DMS53 treated with DMSO at 0.1 percent for 48 hours (cell line): ENCODE results near the gene PDCD2L.
"Not testable (repeated sequence)": the region's sequence is repeated elsewhere in the genome, so short reads cannot be mapped to it uniquely, and the experiment has no call there.

Experiments
- DNase-seq: peaks from one replicate; lab custom pipeline; 2025; ENCODE audit not compliant: unreplicated experiment; lab: John Stamatoyannopoulos, UW

PDCD2L gene, protein sequence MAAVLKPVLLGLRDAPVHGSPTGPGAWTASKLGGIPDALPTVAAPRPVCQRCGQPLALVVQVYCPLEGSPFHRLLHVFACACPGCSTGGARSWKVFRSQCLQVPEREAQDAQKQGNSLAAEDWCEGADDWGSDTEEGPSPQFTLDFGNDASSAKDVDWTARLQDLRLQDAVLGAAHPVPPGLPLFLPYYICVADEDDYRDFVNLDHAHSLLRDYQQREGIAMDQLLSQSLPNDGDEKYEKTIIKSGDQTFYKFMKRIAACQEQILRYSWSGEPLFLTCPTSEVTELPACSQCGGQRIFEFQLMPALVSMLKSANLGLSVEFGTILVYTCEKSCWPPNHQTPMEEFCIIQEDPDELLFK

DNA sequence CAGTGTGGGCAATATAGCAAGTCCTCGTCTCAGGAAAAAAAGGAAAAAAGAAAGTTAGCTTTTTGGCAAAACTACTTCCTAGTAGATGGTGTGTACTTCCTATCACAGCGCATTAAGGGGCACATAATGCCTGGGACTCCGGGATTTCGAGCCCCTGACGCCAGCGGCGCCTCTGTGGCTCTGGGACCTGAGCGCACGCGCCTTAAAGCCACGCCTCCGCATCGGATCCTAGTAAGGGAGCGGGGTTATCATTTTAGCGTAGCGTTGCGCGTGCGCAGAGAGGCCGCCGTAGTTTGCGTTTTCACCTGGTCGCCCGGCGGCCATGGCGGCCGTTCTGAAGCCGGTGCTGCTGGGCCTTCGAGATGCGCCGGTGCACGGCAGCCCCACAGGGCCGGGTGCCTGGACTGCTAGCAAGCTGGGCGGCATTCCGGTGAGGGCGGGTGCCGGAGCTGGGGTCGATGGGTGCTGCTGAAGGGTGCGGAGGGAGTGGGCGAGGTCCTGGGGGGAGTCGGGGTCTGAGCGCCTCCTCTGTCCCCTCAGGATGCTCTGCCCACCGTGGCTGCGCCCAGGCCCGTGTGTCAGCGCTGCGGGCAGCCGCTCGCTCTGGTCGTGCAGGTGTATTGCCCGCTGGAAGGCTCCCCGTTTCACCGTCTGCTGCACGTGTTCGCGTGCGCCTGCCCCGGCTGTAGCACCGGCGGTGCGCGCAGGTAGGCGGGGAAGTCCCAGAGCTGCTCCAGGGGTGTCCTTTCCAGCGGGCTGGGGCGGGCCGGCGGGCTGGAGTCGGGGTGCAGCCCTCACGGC lies at the start of gene PDCD2L:
PDCD2L (plus strand) TSS at position 291 of the 801 bp plus-strand sequence; CDS start at position 323, 32 bp downstream.
- peak; percentile 95 for DNase-seq

DNA sequence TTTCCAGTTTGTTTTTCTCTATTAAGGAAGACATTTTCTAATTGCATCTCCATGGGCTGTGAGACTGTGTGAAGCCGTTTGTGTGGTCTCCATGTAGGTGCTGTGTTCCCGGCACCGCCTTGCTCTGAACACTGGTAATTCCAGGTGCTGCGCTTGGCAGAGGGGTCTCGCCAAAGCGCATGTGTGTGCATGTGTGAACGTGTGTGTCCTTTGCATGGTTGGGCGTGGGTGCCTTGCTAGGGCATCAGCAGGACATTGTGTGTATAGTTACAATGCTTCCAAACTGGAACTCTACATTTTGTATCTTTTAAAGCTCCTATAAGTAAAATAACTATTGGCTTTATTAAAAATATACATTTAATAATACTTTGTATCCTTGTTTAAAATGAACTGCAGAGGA lies 49.0 kb upstream of the PDCD2L start:
- no peak for DNase-seq

DNA sequence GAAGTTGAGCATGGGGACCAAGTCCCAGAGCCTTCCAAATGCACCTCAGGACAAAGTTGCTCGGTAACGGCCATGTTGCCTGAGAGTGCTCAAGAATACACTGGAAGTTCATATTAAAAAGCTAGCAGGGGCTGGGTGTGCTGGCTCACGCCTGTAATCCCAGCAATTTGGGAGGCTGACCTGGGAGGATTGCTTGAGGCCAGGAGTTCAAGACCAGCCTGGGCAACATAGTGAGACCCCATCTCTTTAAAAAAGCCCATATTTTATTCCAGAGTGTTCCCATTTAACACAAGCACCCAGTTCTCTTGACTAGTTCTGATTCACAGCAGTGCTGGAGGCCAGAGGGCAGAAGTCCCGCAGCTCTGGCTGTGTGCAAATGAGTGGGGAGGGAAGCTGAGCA lies 47.3 kb upstream of the PDCD2L start:
- no peak for DNase-seq

DNA sequence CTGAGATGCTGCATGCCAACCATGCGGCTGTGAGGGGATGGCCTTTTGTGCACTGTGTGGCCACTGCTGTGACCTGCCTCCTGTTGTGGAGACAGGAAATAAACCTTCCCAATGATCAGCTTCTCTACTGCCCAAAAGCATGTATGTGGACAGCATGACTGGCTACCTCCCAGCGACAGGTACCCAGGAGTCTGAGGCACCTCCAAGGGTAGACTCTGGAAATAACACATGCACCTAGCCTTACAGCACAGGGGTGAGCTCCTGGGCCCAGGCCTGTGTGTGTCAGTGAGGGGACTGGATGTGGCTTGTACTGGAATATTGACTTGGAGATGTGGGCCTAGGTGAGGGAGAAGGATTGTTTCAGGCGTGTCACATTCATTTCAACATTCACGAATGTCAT lies 46.8 kb upstream of the PDCD2L start:
- no peak for DNase-seq

DNA sequence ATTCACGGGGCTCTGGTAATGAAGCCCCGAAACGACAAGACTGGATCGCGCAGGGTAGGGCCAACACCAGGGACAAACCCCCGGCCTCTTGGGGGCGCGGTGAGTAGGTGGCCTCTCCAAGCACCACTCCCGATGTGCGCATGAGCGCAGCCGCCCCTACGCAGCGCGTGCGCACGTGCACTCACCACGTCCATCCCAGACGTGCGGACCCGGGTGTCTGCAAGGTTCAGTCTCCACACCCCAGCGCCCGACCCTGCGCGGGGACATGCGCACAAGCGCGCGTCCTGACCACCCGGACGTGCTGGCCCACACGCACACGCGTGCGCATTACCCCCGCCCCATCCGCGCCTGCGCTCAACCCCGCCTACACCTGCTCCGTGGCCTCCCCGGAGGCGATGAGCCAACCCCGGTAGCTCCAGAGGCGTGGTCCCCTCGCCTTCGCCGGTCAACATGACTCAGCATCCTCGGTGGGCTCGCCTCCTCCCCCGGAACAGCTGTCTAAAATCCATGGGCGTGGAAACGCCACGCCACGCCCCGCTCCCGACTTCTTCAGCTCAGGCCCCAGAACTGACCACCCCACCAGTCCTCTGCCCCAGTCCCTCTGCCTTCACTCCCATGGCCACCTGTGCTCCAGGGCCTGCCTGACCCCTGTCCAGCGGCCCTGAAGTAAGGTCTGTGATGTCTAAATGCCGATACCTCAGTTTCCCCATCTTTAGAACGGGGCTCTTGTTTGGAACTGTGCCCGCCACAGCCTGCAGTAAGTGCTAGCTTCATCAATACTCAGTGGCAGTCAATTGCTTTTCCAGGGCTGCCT lies 44.9 kb upstream of the PDCD2L start:
- peak; percentile 98 for DNase-seq

DNA sequence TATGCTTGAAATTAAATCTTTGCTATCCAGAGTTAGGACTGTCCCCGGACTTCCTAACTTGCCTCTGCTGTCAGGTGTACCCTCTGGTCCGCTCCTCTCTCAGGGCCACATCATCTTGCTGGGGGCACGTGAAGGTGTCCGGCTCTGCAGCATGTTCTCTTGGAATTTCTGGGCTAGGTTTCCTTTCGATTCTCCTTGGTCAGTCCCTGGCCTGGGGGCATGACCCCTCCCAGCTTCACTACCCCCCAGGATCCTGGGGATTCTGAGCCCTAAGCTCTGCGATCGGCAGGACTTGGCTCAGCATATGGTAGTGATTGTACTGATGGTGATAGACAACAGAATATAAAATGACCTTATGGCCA lies 44.3 kb upstream of the PDCD2L start:
- peak; percentile 31 for DNase-seq

DNA sequence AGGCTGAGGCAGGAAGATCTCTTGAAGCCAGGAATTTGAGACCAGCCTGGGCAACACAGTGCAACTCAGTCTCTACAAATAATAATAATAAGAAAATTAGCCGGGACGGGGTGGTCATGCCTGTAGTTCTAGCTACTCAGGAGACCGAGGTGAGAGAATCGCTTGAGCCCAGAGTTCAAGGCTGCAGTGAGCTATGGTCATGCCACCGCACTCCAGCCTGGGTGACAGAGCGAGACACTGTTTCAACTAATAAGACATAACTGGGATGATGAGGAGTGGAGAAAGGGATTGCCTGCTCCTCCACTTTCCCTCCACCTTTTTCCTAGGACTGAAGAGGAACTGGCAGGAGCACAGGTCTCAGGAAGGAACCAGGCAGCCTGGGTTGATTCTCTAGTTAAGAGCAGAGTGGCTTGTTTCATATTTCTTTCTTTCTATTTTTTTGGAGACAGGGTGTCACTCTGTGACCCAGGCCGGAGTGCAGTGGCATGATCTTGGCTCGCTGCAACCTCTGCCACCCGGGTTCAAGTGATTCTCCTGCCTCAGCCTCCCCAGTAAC lies 43.8 kb upstream of the PDCD2L start:
- DNase-seq, result no peak

DNA sequence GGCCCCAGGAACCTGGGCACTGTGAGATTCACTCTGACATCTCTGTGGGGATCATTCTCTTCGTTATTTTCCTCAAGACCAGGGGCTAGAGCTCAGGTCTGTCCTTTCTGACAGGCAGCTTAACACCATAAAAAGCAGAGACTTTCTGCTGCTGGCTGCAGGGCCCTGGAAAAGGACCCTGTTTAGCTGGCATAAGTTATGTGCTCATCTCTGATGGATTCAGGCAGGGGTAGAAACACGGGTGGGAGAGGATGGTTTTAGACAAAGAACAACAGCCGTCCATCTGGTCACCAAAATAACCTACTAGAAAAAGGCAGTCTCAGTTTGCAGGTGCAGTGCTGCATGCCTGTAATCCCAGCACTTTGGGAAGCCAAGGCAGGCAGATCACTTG lies 41.5 kb upstream of the PDCD2L start:
- no peak for DNase-seq

DNA sequence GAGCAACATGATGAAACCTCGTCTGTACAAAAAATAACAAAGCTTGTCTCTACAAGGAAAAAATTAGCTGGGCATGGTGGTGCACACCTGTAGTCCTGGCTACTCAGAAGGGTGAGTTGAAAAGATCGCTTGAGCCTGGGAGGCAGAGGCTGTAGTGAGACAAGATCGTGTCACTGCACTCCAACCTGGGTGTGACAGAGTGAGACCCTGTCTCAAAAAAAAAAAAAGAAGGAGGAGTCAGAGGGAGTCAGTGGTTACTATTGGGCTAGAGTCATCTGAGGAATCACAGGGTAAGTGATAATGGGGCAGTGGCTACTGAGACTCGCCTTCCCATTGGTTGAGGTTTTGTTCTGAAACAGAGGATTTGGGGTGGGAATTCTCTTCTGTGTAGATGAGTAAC lies 41.1 kb upstream of the PDCD2L start:
- DNase-seq, result no peak

DNA sequence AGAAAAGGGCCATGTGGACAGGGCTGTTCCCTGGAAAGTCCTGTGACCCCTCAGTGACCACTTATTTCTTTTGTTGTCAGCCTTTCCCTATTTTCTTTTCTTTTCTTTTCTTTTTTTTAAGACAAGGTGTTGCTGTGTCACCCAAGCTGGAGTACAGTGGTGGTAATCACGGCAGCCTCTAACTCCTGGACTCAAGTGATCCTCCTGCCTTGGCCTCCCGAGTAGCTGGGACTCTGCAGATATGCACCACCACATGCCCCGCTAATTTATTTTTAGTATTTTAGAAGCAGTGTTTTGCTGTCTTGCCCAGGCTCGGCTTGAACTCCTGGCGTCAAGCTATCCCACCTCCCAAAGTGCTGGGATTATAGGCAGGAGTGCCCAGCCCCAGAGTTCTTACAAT lies 40.3 kb upstream of the PDCD2L start:
- DNase-seq, result no peak

DNA sequence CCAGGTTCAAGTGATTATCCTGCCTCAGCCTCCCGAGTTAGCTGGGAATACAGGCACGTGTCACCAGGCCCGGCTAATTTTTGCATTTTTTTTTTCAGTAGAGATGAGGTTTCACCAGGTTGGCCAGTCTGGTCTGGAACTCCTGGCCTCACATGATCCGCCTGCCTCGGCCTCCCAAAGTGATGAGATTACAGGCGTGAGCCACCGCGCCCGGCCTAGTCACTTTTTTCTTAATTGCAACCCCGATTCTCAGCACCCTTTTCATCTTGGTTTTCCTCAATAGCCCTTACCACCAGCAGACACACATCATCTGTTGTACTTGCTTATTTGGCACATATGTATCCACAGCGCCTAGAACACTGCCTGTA lies 39.8 kb upstream of the PDCD2L start:
- DNase-seq, result no peak

DNA sequence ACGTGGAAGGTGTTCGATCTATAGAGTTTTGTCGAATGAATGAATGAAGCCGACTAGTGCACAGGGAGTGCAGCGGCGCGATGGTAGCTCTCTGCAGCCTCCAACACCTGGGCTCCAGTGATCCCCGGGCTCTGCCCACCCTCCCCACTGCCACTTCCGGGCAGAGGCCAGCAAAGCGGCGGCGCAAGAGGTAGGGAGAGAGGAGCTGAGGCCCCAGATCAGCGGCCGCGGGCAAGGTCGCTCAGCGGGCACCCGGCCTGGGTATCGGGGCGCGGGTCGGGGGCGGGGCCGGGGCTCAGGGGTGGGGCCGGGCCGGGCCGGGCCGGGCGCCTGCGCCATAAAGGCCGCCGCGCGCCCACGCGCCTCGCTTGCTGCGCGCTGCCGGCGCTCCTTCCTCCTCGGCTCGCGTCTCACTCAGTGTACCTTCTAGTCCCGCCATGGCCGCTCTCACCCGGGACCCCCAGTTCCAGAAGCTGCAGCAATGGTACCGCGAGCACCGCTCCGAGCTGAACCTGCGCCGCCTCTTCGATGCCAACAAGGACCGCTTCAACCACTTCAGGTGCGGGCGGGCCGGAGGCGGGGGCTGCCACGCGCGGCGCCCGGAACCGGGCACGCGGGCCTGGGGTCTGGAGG lies 39.3 kb upstream of the PDCD2L start, which contains the start of gene GPI:
GPI (plus strand) TSS at position 367 of the 633 bp plus-strand sequence; CDS start at position 438, 71 bp downstream.
- DNase-seq, result peak; percentile 70

DNA sequence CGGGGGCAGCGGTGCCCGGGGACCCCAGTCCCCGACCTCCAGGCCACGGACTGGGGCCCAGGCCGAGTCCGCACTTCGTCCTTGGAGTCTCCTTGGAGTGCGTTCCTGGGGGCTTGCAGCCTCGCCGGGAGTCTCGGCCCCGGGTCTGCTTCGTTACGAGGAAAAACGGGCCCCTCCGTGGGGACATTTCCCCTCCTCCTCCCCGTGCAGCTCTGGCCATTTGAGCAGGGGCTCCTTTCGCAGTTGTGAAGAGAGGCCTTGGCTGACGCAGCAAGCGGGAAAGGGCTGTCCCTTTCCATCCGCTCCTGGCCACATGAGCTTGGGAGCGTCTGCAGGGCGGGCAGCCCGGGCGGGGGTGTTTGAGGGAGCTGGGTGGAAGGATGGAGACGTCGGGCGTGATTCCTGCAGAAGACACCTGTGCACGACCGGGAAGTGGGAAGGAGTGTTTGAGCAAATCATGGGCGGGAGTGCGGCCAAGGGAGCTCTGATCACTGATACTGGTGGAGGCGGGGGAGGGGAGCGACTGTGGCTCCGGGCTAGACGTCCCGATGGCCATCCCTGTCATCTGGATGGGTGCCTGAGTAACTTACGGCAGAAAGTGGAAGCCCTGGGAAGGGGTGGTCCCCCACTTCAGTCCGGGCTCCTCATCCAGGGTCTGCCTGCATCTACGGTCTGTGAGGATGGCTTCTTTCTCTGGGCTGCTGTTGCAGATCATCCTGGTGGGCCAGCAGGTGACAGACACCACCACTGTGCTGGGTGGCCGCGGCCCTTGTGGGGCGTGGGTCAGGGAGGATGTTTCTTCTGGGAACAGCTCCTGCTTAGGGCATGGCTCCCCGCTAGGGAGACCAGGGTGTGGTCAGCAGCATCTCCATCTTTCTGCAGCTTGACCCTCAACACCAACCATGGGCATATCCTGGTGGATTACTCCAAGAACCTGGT lies 38.5 kb upstream of the PDCD2L start:
- no peak for DNase-seq

DNA sequence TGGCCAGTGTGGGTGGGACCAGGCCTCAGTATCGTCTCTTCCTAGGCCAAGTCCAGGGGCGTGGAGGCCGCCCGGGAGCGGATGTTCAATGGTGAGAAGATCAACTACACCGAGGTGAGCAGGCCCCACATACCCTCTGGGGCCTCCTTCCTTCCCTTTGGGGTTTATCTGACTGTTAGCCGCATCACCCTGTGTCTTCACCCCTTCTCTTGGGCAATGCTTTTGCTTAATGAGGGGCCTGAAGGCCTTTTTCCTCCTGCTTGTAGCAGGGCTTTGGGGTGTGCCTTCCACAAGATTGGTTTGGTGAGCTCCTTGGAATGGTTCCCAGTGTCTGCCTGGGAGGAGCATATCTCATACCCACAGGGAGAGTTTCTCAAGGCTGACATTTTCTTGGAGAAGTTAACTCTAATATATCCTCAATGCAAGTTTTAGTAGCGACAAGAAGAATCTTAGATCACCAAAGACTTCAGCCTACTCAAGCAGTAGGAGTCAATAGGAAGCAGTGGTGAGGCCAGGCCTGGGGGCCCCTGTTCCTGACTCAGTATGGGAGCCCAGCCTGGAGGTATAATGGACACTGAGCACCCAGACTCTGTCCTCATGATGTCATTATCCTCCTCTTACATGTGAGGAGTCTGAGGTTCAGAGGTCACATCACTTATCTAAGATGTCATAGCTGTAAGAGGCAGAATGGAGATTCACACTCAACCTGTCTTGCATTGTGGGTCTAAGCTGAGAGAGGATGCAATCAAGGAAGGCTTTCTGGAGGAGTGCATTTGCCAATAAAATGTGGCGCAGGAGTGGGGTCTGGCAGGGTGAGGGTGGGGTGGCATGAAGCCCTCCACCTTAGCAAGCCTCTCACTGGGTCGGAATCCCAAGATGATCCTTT lies 37.2 kb upstream of the PDCD2L start:
- no peak for DNase-seq

DNA sequence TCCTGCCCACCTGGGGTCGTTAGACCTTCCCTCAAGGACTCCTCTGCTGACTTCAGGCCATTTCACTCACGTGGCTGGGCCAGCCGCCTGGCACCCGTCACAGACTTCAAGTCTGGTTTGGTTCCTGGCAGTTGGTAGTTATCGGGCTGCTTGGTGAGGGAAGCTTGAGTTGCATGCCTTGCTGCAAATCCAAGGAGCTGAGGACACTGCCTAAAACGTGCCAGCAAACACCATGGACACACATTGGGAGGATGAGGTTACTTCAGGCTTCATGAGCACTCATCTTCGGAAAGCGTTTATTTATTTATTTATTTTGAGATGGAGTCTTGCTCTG lies 36.6 kb upstream of the PDCD2L start:
- DNase-seq, result no peak

DNA sequence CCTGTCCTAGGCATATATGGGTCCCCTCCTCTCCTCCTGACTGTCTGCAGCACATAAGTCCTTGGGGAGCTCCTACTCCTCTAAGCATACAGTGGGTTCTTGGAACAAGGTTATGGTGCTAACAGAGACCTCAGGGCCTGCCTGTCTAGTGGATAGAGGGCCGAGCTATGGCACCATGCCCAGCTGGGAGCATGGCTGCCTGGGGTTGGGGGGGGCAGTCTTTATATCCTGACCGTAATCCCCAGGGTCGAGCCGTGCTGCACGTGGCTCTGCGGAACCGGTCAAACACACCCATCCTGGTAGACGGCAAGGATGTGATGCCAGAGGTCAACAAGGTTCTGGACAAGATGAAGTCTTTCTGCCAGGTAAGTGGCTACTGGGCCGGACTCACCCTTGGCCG lies 35.9 kb upstream of the PDCD2L start:
- DNase-seq, result no peak

DNA sequence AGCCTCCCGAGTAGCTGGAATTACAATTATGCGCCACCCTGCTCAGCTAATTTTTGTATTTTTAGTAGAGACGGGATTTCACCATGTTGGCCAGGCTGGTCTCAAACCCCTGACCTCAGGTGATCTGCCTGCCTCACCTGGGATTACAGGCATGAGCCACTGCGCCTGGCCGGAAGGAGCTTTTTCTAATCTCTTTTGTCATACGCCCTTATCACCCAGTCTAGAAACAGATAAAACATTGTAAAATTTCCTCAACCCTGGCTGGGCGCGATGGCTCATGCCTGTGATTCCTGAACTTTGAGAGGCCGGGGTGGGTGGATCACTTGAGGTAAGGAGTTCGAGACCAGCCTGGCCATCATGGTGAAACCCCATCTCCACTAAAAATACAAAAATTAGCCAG lies 35.0 kb upstream of the PDCD2L start:
- DNase-seq, result not testable (repeated sequence)

DNA sequence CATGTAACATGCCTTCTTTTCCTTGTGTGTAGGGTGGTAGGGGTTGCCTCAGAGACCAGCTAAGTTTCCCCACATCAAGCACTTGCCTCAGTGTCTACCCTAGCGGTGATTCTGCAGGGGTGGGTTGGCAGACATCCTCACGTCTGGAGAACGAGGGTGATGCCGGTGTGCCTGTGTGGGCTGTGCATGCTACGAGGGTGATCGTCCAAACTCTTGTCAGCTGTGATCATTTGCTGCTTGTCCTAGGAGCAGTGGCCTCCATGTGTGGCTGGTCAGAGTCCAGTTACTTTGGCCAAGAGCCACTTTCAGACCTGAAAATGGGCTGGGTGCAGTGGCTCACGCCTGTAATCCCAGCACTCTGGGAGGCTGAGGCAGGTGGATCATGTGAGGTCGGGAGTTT lies 34.1 kb upstream of the PDCD2L start:
- no peak for DNase-seq

DNA sequence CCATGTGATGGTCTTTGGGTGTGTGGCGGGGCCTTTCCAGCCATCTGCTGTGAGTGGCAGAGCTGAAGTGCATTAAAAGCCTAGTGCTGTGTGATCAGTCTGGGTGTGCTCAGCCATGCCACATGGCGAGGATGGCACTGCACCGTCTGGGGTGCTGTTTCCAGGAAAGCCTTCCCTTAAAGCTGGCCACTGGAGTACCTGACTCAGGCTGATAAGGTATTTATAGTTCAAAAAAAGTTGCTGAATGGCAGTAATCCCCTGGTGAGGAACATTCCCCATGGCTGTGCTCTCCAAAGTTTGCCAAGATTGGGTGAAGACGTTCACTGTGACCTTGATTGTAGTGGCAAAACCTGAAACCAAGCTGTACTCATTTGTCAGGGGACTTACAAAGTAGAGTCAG lies 33.2 kb upstream of the PDCD2L start:
- no peak for DNase-seq
